GM23248 (cell line): ENCODE measurements around the gene ZNF521.

Experiments used
- EZH2 ChIP-seq: fragments of 200-600 bp; sonication (generic); IDR thresholded peaks from 2 replicates; pipeline ENCODE4 v1.6.1; 2018; ENCODE audit warnings: antibody characterized with exemption, mild to moderate bottlenecking; ENCODE audit not compliant: insufficient read depth, poor library complexity, severe bottlenecking
- EZH2phosphoT487 ChIP-seq: fragments of 200-600 bp; sonication (generic); IDR thresholded peaks from 2 replicates; pipeline ENCODE4 v1.6.1; 2018; ENCODE audit warnings: antibody characterized with exemption, moderate library complexity, mild to moderate bottlenecking, low read depth; ENCODE audit not compliant: insufficient read depth

DNA sequence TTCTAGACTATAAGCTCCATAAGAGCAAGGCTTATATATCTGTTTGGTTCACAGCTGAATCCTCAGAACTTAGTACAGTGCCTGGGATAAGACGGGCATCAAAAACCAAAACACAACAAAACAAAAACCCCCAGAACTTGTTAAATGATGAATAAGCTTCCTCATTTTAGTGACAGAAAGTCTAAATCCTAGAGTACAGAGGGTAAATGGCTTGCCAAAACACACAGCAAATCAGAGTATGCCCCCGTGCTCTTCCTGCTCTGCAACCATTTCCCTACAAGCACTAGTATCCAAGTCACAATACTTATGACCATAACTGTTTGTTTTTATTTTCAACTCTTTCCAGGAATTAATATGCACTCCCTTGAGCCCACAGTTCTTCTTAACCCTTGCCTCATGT is 10.1 kb downstream of the ZNF521 start:
- TF ChIP-seq EZH2, result no peak
- no peak for TF ChIP-seq EZH2phosphoT487
